Gastrocnemius medialis (tissue), 4 donors: ENCODE data around the gene ANKS1B. TPM values are rescaled to one million over a fixed set of nuclear protein-coding genes. Genes with fewer than 3 reads are reported as not detected.
A peak's percentile ranks its signal among the peaks of the same experiment; 100 is the strongest.

Experiments
- ATAC-seq, 2 donors: fragments of 150-250 bp; one replicate each; pipeline ENCODE4 v1.9.1; 2016
- DNase-seq, 2 donors: peaks; one replicate each; pipeline ENCODE4 v3.0.0-alpha.2; 2019
- H3K27ac ChIP-seq, 4 donors: fragments of 200-600 bp; sonication (generic); 1 replicate in 1 of 4; 2 replicates in 3 of 4; pipeline ENCODE4 v1.5.1; 2016 to 2018; ENCODE audit warnings: mild to moderate bottlenecking in 2 of 4, moderate library complexity in 1 of 4
- H3K27me3 ChIP-seq, 3 donors: fragments of 200-600 bp; sonication (generic) in 2 of 3; 1 replicate in 1 of 3; 2 replicates in 2 of 3; pipeline versions ENCODE4 v1.5.1 to v1.6.0; 2016 to 2019; ENCODE audit warnings: mild to moderate bottlenecking in 1 of 3, moderate library complexity in 1 of 3
- H3K36me3 ChIP-seq, 2 donors: fragments of 200-600 bp; sonication (generic) in 1 of 2; one replicate each; pipeline ENCODE4 v1.5.1; 2017 to 2018
- H3K4me1 ChIP-seq, 2 donors: fragments of 200-600 bp; sonication (generic) in 1 of 2; one replicate each; pipeline ENCODE4 v1.5.1; 2016 to 2017; ENCODE audit warnings: mild to moderate bottlenecking in 2 of 2
- H3K4me3 ChIP-seq, 4 donors: fragments of 200-600 bp; sonication (generic) in 3 of 4; 1 replicate in 1 of 4; 2 replicates in 3 of 4; pipeline ENCODE4 v1.5.1; 2016 to 2019; ENCODE audit warnings: mild to moderate bottlenecking in 2 of 4
- H3K9me3 ChIP-seq, 3 donors: fragments of 200-600 bp; sonication (generic) in 2 of 3; 1 replicate in 1 of 3; 2 replicates in 2 of 3; pipeline ENCODE4 v1.5.1; 2016 to 2019
- CTCF ChIP-seq, 5 experiments: fragments of 450-650 bp in 3 of 5; fragments of 200-600 bp in 2 of 5; sonication (generic) in 2 of 5; IDR thresholded peaks in 4 of 5; conservative IDR thresholded peaks in 1 of 5; 1 replicate in 4 of 5; 2 replicates in 1 of 5; pipeline ENCODE4 v1.5.1; 2016 to 2019; ENCODE audit warnings: antibody characterized with exemption in 5 of 5, mild to moderate bottlenecking in 3 of 5, moderate library complexity in 3 of 5
- POLR2A ChIP-seq, 2 donors: fragments of 450-650 bp; IDR thresholded peaks; one replicate each; pipeline ENCODE4 v1.6.1; 2017; ENCODE audit warnings: antibody characterized with exemption in 2 of 2, mild to moderate bottlenecking in 2 of 2, moderate library complexity in 2 of 2
- in situ Hi-C, 4 donors: fragments of 200-750 bp; cut with MboI; loops; one replicate each; pipeline versions ENCODE4 v1.15.0 to v1.8.0; 2017; ENCODE audit warnings: low sequenced_read_pairs in 4 of 4
- intact Hi-C: fragments of 100-400 bp; cut with DNase I; formaldehyde crosslinking; loops from one replicate; pipeline ENCODE4 v1.15.1; 2023; ENCODE audit warnings: low total_unique reads
- total RNA-seq, 4 donors: library from RNA; depleted of rRNA; stranded (reverse); fragments of >200 nt; gene quantifications; one replicate each; pipeline versions ENCODE4 v1.1.0 to v1.2.3, GENCODE V29; 2016

The ANKS1B gene
- total RNA-seq = 10 to 100 TPM in 1 of 4 donors, 1 to 10 TPM in 3; 3.9 to 14.5 (median 5.7) TPM

GRCh38 chr12:99984271-99985128, at the start of gene ANKS1B:
Gene ANKS1B (minus strand): TSS chr12:99984936. CDS start chr12:99984237, 699 bp downstream.
- in situ Hi-C loops = loop anchor here in 1 of 4 donors (25.0 kb wide), 1 partner anchor 172 kb away; no protein-coding TSS in a partner anchor
- no peaks in the 10 kb centered on the region for H3K27me3 ChIP-seq
- DNase-seq = peak; percentile 9 to 37

GRCh38 chr12:100031836-100032235, 47.1 kb upstream of the ANKS1B start:
- Histone ChIP-seq H3K9me3 (no peaks in the 10 kb centered on the region), H3K4me1 (no peaks in the 10 kb centered on the region), H3K36me3 (peaks cover 0 to 25% of the 10 kb centered on the region in 2 donors), H3K4me3 (no peak overlapping the region), H3K27ac (no peak overlapping the region), H3K27me3 (no peaks in the 10 kb centered on the region)
- in situ Hi-C loops = no loop called here
- TF ChIP-seq POLR2A (IDR thresholded peaks at IDR 0.05) (no peak), CTCF (IDR thresholded peaks at IDR 0.05 in 4 of 5, conservative IDR thresholded peaks at IDR 0.05 in 1 of 5) (no peak)
- DNase-seq (no peak), ATAC-seq (no peak)
- intact Hi-C loops = no loop called here

More at GRCh38 chr12:99984271-99985128, at the start of gene ANKS1B:
- Histone ChIP-seq H3K27ac (peak within 1 kb of the TSS; percentile 72 to 77 (median 74)), H3K36me3 (no peaks in the 10 kb centered on the region), H3K4me3 (peak within 1 kb of the TSS; percentile 64 to 74 (median 68)), H3K9me3 (no peaks in the 10 kb centered on the region), H3K4me1 (peaks cover 0 to 11% of the 10 kb centered on the region in 2 donors)
- intact Hi-C loops = loop anchor here (2.0 to 5.0 kb wide), 3 partner anchors 24 to 172 kb away; no protein-coding TSS in a partner anchor
- peak; percentile 69 to 71 for ATAC-seq
- TF ChIP-seq POLR2A (IDR thresholded peaks at IDR 0.05) (no peak), CTCF (IDR thresholded peaks at IDR 0.05 in 4 of 5, conservative IDR thresholded peaks at IDR 0.05 in 1 of 5) (no peak)

- H3K4me1 ChIP-seq = no peaks in the 10 kb centered on the region
- intact Hi-C loops = no loop called here
- H3K27me3 ChIP-seq = no peaks in the 10 kb centered on the region
- H3K9me3 ChIP-seq = no peaks in the 10 kb centered on the region
- no peak overlapping the region for H3K4me3 ChIP-seq
- in situ Hi-C loops = no loop called here
- DNase-seq (no peak), ATAC-seq (no peak)
- no peak for TF ChIP-seq POLR2A (IDR thresholded peaks at IDR 0.05)
- TF ChIP-seq CTCF (IDR thresholded peaks at IDR 0.05 in 4 of 5, conservative IDR thresholded peaks at IDR 0.05 in 1 of 5) = no peak
- no peaks in the 10 kb centered on the region for H3K36me3 ChIP-seq
- no peak overlapping the region for H3K27ac ChIP-seq
These were observed 42.9 kb upstream of the ANKS1B start for GRCh38 chr12:100027671-100028070.

GRCh38 chr12:100026241-100026640, 41.5 kb upstream of the ANKS1B start:
- TF ChIP-seq CTCF (IDR thresholded peaks at IDR 0.05 in 4 of 5, conservative IDR thresholded peaks at IDR 0.05 in 1 of 5) (no peak), POLR2A (IDR thresholded peaks at IDR 0.05) (no peak)
- DNase-seq (no peak), ATAC-seq (no peak)
- Histone ChIP-seq H3K27ac (no peak overlapping the region), H3K9me3 (no peaks in the 10 kb centered on the region), H3K4me3 (no peak overlapping the region), H3K4me1 (no peaks in the 10 kb centered on the region), H3K36me3 (no peaks in the 10 kb centered on the region), H3K27me3 (no peaks in the 10 kb centered on the region)
- in situ Hi-C loops = no loop called here
- intact Hi-C loops = no loop called here
